Mesenchymal stem cell (in vitro differentiated cells and primary cell): ENCODE results near the gene FAM13A.

Source experiments
- DNase-seq: peaks from one replicate; pipeline ENCODE4 v3.0.0-alpha.2; 2013
- H2AFZ ChIP-seq: one replicate; pipeline ENCODE4 v1.6.1; 2013; ENCODE audit warnings: low read depth, mild to moderate bottlenecking, control low read depth, inconsistent platforms, low read length, moderate library complexity
- H2AK5ac ChIP-seq: 2 replicates; pipeline ENCODE4 v1.6.1; 2013; ENCODE audit warnings: low read length, moderate library complexity, mild to moderate bottlenecking, inconsistent platforms; ENCODE audit not compliant: severe bottlenecking
- H2BK120ac ChIP-seq: one replicate; pipeline ENCODE4 v1.6.1; 2013; ENCODE audit warnings: low read depth, mild to moderate bottlenecking, inconsistent platforms, low read length, moderate library complexity
- H2BK12ac ChIP-seq, 2 experiments: one replicate each; pipeline ENCODE4 v1.6.1; 2013; ENCODE audit warnings: inconsistent platforms in 2 of 2, low read length in 2 of 2, mild to moderate bottlenecking in 2 of 2, moderate library complexity in 2 of 2, control low read depth in 1 of 2
- H2BK15ac ChIP-seq: one replicate; pipeline ENCODE4 v1.6.1; 2013; ENCODE audit warnings: mild to moderate bottlenecking, low read depth, inconsistent platforms; ENCODE audit not compliant: poor library complexity, severe bottlenecking
- H2BK5ac ChIP-seq: 2 replicates; pipeline ENCODE4 v1.6.1; 2013; ENCODE audit warnings: low read depth, mild to moderate bottlenecking, low read length, control low read depth, inconsistent platforms; ENCODE audit not compliant: poor library complexity, severe bottlenecking
- H3K14ac ChIP-seq, 2 experiments: one replicate each; pipeline ENCODE4 v1.6.1; 2013; ENCODE audit warnings: inconsistent platforms in 2 of 2, low read length in 2 of 2, control low read depth in 1 of 2, mild to moderate bottlenecking in 1 of 2, moderate library complexity in 1 of 2
- H3K18ac ChIP-seq, 2 experiments: one replicate each; pipeline ENCODE4 v1.6.1; 2013; ENCODE audit warnings: inconsistent platforms in 2 of 2, low read length in 2 of 2, control low read depth in 1 of 2, low read depth in 1 of 2, mild to moderate bottlenecking in 1 of 2
- H3K23ac ChIP-seq, 2 experiments: one replicate each; pipeline ENCODE4 v1.6.1; 2013; ENCODE audit warnings: inconsistent platforms in 2 of 2, low read length in 2 of 2, mild to moderate bottlenecking in 2 of 2, moderate library complexity in 2 of 2, control low read depth in 1 of 2
- H3K27ac ChIP-seq: 2 replicates; pipeline ENCODE4 v1.5.1; 2013; ENCODE audit warnings: mild to moderate bottlenecking, moderate library complexity, low read length, control low read depth, inconsistent platforms; ENCODE audit not compliant: poor library complexity, severe bottlenecking
- H3K27me3 ChIP-seq, 2 experiments: 2 replicates each; pipeline versions ENCODE4 v1.6.1 to v1.7.0; 2013; ENCODE audit warnings: low read length in 2 of 2, mild to moderate bottlenecking in 2 of 2, moderate library complexity in 2 of 2, control low read depth in 1 of 2, inconsistent platforms in 1 of 2; ENCODE audit not compliant: control insufficient read depth in 1 of 2, insufficient read depth in 1 of 2
- H3K36me3 ChIP-seq, 2 experiments: 2 replicates each; pipeline versions ENCODE4 v1.6.1 to v1.7.0; 2013; ENCODE audit warnings: low read length in 2 of 2, control low read depth in 1 of 2, inconsistent platforms in 1 of 2, low read depth in 1 of 2, mild to moderate bottlenecking in 1 of 2; ENCODE audit not compliant: insufficient read depth in 2 of 2, control insufficient read depth in 1 of 2
- H3K4ac ChIP-seq, 2 experiments: one replicate each; pipeline ENCODE4 v1.6.1; 2013; ENCODE audit warnings: inconsistent platforms in 2 of 2, low read length in 2 of 2, mild to moderate bottlenecking in 2 of 2, moderate library complexity in 2 of 2, control low read depth in 1 of 2, low read depth in 1 of 2
- H3K4me1 ChIP-seq: 2 replicates; pipeline ENCODE4 v1.6.1; 2013; ENCODE audit warnings: low read depth, low read length, control low read depth; ENCODE audit not compliant: control insufficient read depth, insufficient read depth
- H3K4me2 ChIP-seq: 2 replicates; pipeline ENCODE4 v1.6.1; 2013; ENCODE audit warnings: low read length, mild to moderate bottlenecking, inconsistent platforms; ENCODE audit not compliant: poor library complexity, severe bottlenecking
- H3K4me3 ChIP-seq, 2 experiments: 2 replicates each; pipeline versions ENCODE4 v1.5.1 to v1.7.0; 2013; ENCODE audit warnings: low read length in 2 of 2, mild to moderate bottlenecking in 2 of 2, control low read depth in 1 of 2, low read depth in 1 of 2; ENCODE audit not compliant: insufficient read depth in 1 of 2
- H3K79me1 ChIP-seq: replicated peaks from 2 replicates; pipeline ENCODE4 v1.6.1; 2013; ENCODE audit warnings: mild to moderate bottlenecking, control low read depth, low read length, inconsistent platforms; ENCODE audit not compliant: poor library complexity, severe bottlenecking
- H3K9ac ChIP-seq: 2 replicates; pipeline ENCODE4 v1.7.0; 2013; ENCODE audit warnings: mild to moderate bottlenecking, low read length, moderate library complexity
- H3K9me3 ChIP-seq: 2 replicates; pipeline ENCODE4 v1.7.0; 2013; ENCODE audit warnings: mild to moderate bottlenecking, low read length; ENCODE audit not compliant: control insufficient read depth
- H4K8ac ChIP-seq: one replicate; pipeline ENCODE4 v1.6.1; 2013; ENCODE audit warnings: inconsistent platforms, mild to moderate bottlenecking, low read length, moderate library complexity
- H4K91ac ChIP-seq: one replicate; pipeline ENCODE4 v1.6.1; 2013; ENCODE audit warnings: mild to moderate bottlenecking, low read length, inconsistent platforms
- WGBS: methylation state at CpG from one replicate; pipeline ENCODE4 v1.1.7; 2013; ENCODE audit warnings: mixed read lengths; 5-methylcytosine and 5-hydroxymethylcytosine counted together

The FAM13A gene

DNA sequence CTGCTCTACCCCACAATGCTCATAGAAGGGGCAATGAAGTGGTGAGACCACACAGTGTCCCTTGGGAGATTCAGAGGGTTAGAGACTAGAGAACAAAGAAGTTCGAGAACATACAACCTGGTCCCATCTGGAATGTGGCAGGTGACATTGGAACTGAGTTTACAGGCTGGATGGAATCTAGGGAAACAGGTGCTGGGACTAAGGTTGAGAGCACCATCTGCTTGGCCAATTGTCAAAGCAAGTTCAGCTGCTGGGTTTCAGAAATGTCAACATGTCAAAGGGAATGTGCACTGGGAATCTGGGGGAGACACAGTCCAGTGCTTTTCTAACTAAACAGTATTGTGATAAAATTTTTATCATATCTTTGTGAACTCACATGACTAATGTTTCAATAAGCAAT lies 15.9 kb upstream of the FAM13A start:
- peaks cover 4% of the 10 kb centered on the region for H3K9me3 ChIP-seq
- H3K27me3 ChIP-seq = no peaks in the 10 kb centered on the region
- WGBS = 82% methylated on average over 1 of the region's 1 CpG
- H2BK5ac ChIP-seq = no peak overlapping the region
- no peak overlapping the region for H3K14ac ChIP-seq
- H4K8ac ChIP-seq = no peak overlapping the region
- no peaks in the 10 kb centered on the region for H3K4me1 ChIP-seq
- H3K27ac ChIP-seq = no peak overlapping the region
- H2AK5ac ChIP-seq = no peak overlapping the region
- no peak overlapping the region for H3K9ac ChIP-seq
- H2AFZ ChIP-seq = no peak overlapping the region
- no peak overlapping the region for H4K91ac ChIP-seq
- no peak for DNase-seq
- H3K4me3 ChIP-seq = no peak overlapping the region
- no peak overlapping the region for H3K4me2 ChIP-seq
- H2BK15ac ChIP-seq = no peak overlapping the region
- no peaks in the 10 kb centered on the region for H3K36me3 ChIP-seq
- H3K79me1 ChIP-seq = no peaks in the 10 kb centered on the region
- H2BK12ac ChIP-seq = no peak overlapping the region
- no peak overlapping the region for H3K18ac ChIP-seq
- H2BK120ac ChIP-seq = no peak overlapping the region
- no peak overlapping the region for H3K4ac ChIP-seq
- no peak overlapping the region for H3K23ac ChIP-seq

DNA sequence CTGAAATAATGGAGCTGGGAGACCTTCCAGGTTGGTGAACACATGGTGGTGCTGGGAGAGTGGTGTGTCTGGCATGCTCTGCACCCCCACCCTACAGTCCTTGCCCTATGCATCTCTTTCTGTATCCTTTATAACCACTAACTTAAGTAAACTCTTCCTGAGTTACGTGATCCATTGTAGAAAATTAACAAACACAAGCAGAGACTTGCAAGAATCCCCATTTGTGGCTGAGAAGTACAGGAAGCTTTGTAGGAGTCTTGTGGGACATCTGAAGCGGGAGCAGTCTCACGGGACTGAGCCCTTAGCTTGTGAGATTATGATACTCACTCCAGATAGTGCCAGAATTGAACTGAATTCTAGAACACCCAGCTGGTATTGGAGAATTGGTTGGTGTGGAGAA lies 14.3 kb upstream of the FAM13A start:
- Histone ChIP-seq H3K14ac (no peak overlapping the region), H2BK15ac (no peak overlapping the region), H3K4ac (no peak overlapping the region), H2BK120ac (no peak overlapping the region), H2AK5ac (no peak overlapping the region), H3K79me1 (no peaks in the 10 kb centered on the region), H2AFZ (no peak overlapping the region), H3K23ac (no peak overlapping the region), H2BK12ac (no peak overlapping the region), H2BK5ac (no peak overlapping the region), H3K36me3 (no peaks in the 10 kb centered on the region), H4K8ac (no peak overlapping the region), H3K27ac (no peak overlapping the region), H3K4me1 (no peaks in the 10 kb centered on the region), H3K27me3 (no peaks in the 10 kb centered on the region), H3K9me3 (no peaks in the 10 kb centered on the region), H3K4me3 (no peak overlapping the region), H3K4me2 (no peak overlapping the region), H3K18ac (no peak overlapping the region), H3K9ac (no peak overlapping the region), H4K91ac (no peak overlapping the region)
- DNase-seq = no peak
- 89% methylated on average over 2 of the region's 3 CpGs for WGBS

DNA sequence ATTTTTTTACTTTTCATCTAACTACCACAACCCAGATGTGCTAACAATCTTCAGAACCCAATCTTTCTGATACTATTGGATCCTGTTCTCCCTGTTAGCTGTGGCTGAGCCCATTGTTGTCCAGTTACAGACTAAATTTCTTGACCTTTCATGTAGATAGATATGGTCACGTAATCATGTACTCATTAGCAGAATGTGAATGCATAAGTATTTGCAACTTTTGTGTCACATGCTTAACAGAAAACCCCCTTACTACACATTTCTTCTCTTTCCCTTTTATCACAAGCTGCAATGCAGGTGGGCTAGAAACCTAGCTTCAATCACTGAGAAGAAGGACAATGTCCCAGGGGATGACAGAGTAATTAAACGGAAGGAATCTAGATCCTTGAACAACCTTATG lies 13.1 kb upstream of the FAM13A start:
- Histone ChIP-seq H2AFZ (no peak overlapping the region), H2BK5ac (no peak overlapping the region), H2BK120ac (no peak overlapping the region), H2AK5ac (no peak overlapping the region), H4K8ac (no peak overlapping the region), H3K18ac (no peak overlapping the region), H3K4ac (no peak overlapping the region), H3K4me2 (no peak overlapping the region), H3K36me3 (no peaks in the 10 kb centered on the region), H3K9me3 (no peaks in the 10 kb centered on the region), H3K23ac (no peak overlapping the region), H4K91ac (no peak overlapping the region), H3K14ac (no peak overlapping the region), H3K27ac (no peak overlapping the region), H3K79me1 (no peaks in the 10 kb centered on the region), H3K27me3 (no peaks in the 10 kb centered on the region), H3K4me1 (no peaks in the 10 kb centered on the region), H3K9ac (no peak overlapping the region), H2BK15ac (no peak overlapping the region), H3K4me3 (no peak overlapping the region), H2BK12ac (no peak overlapping the region)
- no CpG with 5 or more reads among the region's 2 CpGs for WGBS
- DNase-seq = no peak

DNA sequence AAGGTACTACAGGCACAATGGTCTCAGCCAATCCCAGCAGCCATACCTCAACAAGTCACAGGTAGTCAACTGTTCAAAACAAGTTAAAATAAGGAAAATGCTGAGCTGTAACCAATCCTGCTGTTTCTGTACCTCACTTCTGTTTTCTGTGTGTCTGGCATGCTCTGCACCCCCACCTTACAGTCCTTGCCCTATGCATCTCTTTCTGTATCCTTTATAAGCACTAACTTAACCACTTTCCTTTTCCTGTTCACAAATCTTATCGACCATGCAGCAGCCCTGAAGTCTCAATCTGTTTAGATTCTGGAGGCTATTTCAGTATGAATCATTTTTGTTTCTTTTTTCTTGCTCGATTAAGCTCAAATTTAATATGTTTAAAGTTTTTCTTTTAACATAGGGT lies 12.5 kb upstream of the FAM13A start:
- Histone ChIP-seq H2BK120ac (no peak overlapping the region), H3K4ac (no peak overlapping the region), H3K27ac (no peak overlapping the region), H3K27me3 (no peaks in the 10 kb centered on the region), H3K9me3 (no peaks in the 10 kb centered on the region), H4K91ac (no peak overlapping the region), H3K36me3 (no peaks in the 10 kb centered on the region), H3K23ac (no peak overlapping the region), H2AFZ (no peak overlapping the region), H2BK15ac (no peak overlapping the region), H2BK12ac (no peak overlapping the region), H2BK5ac (no peak overlapping the region), H3K4me3 (no peak overlapping the region), H3K14ac (no peak overlapping the region), H4K8ac (no peak overlapping the region), H3K4me2 (no peak overlapping the region), H3K4me1 (no peaks in the 10 kb centered on the region), H3K79me1 (no peaks in the 10 kb centered on the region), H3K18ac (no peak overlapping the region), H3K9ac (no peak overlapping the region), H2AK5ac (no peak overlapping the region)
- WGBS = no CpG with 5 or more reads among the region's 2 CpGs
- DNase-seq = no peak
